Stimulated activated CD8-positive, alpha-beta memory T cell treated with anti-CD3 and anti-CD28 coated beads, Interleukin-15, amount 100 ng/mL, for 1 hour (primary cell): ENCODE measurements around the gene HSD3B2.

ENCODE experiments used
- DNase-seq: peaks from one replicate; pipeline ENCODE4 v3.0.0-alpha.2; 2020; ENCODE audit warnings: low read depth

HSD3B2 gene

DNA sequence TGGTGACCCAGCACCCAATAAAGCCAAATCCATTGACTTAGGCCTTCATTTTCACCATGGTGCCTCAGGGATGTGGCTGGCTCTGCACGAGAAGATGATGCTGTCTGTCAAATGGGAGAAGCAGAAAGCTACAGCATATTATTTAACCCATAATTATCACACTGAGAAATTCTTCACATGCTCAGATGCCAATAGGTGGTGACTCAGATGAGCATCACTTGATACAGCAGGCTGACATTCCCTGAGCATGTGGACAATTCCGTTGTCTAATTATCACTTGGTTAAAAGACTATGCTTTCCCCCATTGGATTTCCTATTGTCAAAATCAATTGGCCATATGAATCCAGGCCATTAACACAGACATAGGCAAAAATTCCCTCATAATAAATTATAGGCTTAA lies 48.0 kb downstream of the HSD3B2 start:
- no peak for DNase-seq

GRCh38 chr1:119463569-119463968 lies 48.6 kb downstream of the HSD3B2 start:
- DNase-seq = no peak

DNA sequence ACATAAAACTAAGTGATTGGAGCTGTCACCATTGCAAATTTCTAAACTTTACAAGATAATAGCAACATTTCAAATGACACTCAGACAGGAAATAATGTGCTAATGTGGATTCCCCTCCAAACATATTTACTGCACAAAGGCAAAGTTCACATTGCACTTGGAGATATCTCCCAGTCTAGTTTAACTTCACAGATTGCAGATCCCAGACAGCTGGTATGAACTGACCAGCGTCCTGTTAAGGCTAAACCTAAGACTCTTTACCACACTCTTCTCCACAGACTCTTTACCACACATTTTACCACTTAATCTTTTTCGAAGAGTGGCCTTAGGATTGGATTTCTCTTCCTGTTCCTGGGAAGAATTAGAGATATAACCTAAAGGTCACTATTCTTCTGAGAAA lies 51.5 kb downstream of the HSD3B2 start:
- DNase-seq = no peak

GRCh38 chr1:119467219-119467618 lies 52.3 kb downstream of the HSD3B2 start:
- no peak for DNase-seq

- no peak for DNase-seq
Observed at GRCh38 chr1:119467857-119468668, 53.1 kb downstream of the HSD3B2 start.

DNA sequence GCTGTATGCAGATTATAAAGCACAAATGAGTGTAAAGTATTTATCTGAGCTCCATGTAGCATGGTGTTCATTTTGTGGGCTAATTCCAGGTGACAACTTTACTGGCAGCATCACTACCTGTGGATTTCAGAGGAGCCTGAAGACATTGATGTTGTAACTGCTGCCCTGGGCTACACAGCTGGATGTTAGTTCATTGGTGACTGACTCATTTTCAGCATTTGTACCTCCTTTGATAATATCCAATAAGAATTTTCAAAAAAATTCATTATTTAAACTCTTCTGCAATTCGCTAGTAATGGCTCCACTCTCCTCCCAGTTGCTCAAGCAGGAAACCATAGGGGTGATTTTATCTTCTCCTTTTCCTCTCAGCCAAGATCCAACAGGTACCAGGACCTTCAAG lies 54.8 kb downstream of the HSD3B2 start:
- DNase-seq = no peak

DNA sequence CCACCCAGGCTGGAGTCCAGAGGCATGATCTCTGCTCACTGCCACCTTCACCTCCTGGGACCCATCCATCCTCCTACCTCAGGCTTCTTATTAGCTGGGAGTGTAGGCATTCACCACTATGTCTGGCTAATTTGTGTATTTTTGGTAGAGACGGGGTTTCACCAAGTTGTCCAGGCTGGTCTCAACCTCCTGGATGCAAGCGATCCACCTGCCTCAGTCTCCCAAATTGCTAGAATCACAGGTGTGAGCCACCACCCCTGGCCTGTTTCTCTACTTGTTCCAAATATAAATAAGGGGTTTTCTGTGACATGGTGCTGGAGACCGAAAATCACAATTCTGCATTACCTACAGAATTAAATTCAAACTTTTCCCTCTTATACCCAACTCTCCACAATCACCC lies 55.4 kb downstream of the HSD3B2 start:
- DNase-seq = no peak

GRCh38 chr1:119470958-119471357 lies 56.0 kb downstream of the HSD3B2 start:
- DNase-seq = no peak

DNA sequence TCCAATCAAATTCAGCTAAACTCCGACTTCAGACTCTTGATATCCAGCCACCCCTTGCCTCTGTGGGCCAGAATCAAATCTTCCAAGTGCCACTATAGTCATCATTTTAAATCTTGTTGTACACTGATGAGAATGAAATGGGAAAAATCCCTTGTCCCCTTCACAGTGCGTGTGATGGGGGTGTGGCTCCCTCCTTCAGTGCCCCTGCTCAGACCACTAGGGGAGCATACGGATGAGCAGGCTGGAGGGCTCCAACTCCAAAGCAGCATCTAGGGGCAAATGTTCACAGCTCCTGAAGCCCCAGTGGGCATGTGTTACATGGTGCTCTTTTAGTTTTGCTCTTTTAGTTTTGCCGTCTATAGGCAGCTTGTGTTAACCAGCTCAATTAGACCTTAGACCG lies 56.6 kb downstream of the HSD3B2 start:
- no peak for DNase-seq

GRCh38 chr1:119472080-119472818 lies 57.3 kb downstream of the HSD3B2 start:
- no peak for DNase-seq
